AG09319 (cell line): Measurements from ENCODE around the gene PAAF1.

Experiments used
- DNase-seq: peaks from one replicate; pipeline ENCODE4 v3.0.0-alpha.2; 2010; ENCODE audit warnings: low read depth; ENCODE audit errors: extremely low read depth
- CTCF ChIP-seq: IDR thresholded peaks from 2 replicates; pipeline ENCODE4 v1.5.1; 2011; ENCODE audit warnings: low read depth, mild to moderate bottlenecking, inconsistent platforms, low read length, moderate library complexity

PAAF1 gene

GRCh38 chr11:73962101-73962705 lies 85.4 kb downstream of the PAAF1 start:
- TF ChIP-seq CTCF, result no peak
- DNase-seq, result no peak

GRCh38 chr11:73963861-73964260 lies 87.1 kb downstream of the PAAF1 start:
- TF ChIP-seq CTCF, result no peak
- DNase-seq, result no peak

GRCh38 chr11:73965076-73965763 lies 88.4 kb downstream of the PAAF1 start:
- TF ChIP-seq CTCF, result no peak
- no peak for DNase-seq

GRCh38 chr11:73965764-73966121 lies 88.9 kb downstream of the PAAF1 start:
- no peak for DNase-seq
- no peak for TF ChIP-seq CTCF

GRCh38 chr11:73968356-73968966 lies 91.7 kb downstream of the PAAF1 start:
- no peak for TF ChIP-seq CTCF
- DNase-seq, result no peak

- TF ChIP-seq CTCF, result no peak
- no peak for DNase-seq
These were observed 92.3 kb downstream of the PAAF1 start for GRCh38 chr11:73969091-73969490.
